GM18870 (cell line): ENCODE data around the gene PPIC.
A peak's percentile ranks its signal among the peaks of the same experiment; 100 is the strongest.
"Not testable (repeated sequence)": the region's sequence is repeated elsewhere in the genome, so short reads cannot be mapped to it uniquely, and the experiment has no call there.

Experiments
- ATAC-seq: cut with Tn5 transposase; IDR thresholded peaks from one replicate; pipeline ENCODE4 v1.9.1; 2021; ENCODE audit warnings: moderate library complexity; ENCODE audit not compliant: unreplicated experiment

PPIC gene

DNA sequence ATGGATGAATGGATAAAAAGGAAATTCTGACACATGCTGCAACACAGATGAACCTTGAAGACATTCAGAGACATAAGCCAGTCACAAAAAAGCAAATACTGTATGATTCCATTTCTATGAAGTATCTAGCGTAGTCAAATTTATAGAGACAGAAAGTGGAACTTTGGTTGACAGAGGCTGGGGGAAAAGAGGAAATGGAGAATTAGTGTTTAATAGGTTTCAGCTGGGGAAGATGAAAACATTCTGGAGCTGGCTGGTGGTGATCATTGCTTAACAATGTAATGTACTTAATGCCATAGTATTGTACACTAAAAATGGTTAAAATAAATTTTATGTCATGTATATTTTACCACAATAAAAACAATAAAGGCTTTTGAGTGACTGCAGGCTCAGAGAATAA, 24.2 kb downstream of the PPIC start:
- no peak for ATAC-seq

DNA sequence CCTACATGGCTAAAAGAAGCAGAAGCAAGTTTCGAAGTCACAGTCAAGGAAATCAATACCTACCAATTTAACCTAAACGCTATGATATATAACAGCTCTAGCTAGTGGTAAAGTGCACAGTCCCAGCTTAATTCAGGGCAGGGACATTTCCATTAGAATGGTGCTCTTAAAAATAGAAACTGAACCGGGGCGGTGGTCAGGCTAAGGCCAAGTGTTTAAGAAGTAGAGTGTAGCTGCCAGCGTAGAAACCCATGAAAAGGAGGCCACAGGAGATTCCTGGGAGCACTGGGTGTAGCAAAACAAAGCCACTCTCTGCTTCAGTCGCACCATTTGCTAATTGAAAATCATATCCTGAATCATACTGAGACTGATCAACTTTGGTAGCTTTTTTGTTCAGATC, 28.8 kb downstream of the PPIC start:
- no peak for ATAC-seq

- ATAC-seq = no peak
Observed at GRCh38 chr5:123007182-123007581, 29.3 kb downstream of the PPIC start.

GRCh38 chr5:123001808-123002207, 34.7 kb downstream of the PPIC start:
- no peak for ATAC-seq

DNA sequence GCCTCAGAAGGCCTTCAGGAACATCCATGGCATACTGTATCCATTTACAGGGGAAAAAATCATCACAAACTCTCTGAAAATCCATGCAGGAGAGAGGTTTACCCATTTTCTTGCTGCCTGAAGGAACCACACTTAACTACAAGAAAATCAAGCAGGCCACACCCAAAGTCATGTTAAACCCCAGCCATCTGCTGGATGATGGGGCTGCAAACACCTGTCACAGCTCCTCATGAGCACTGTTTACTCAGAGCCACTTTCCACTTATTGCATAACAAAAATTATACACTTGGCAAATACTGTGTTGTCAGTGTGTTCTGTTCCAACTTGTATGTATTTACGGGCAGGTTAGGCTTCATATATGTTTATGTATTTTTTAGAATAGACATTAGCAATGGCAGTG, 35.8 kb downstream of the PPIC start:
- no peak for ATAC-seq

- ATAC-seq = peak; percentile 88
Observed at GRCh38 chr5:122999947-123000563, 36.5 kb downstream of the PPIC start.

DNA sequence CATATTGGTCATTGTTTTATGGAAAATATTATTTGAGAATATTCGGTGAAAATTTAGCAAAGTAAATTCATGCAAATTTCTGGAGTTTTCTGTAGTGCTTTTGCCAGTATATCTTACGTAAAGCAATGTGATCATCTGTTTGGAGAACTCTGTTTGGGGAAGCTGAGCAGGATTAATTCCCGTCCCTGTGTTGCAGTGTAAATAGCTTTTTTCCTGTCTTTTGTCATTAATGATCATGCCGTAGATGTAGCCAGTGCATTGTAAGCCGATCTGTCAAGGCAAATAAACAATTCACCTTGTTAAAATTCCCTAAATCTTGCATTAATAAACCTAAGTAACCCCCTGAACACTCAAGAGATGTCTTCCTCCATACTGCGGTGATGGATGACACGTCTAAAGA, 39.2 kb downstream of the PPIC start:
- ATAC-seq = no peak

DNA sequence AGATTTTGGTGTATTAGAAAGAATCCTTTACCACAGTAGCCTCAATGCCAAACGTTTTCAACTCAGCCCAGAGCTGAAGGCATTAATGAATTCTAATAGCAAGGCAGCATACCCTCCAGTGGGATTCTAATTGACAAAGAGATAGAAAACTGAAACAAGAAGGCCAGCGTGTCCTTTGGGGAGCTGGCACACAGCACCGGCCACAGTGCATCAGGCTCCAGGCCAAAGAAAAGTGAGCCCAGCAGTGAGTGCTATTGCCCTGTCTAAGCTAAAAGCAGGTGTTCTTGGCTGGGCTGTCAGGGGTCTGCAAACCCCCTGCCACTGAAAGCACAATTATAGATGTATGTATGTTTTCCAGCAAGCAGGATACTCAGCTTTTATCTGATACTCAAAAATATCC, 40.4 kb downstream of the PPIC start:
- no peak for ATAC-seq

GRCh38 chr5:122985954-122986721, 50.4 kb downstream of the PPIC start:
- peak; percentile 92 for ATAC-seq

DNA sequence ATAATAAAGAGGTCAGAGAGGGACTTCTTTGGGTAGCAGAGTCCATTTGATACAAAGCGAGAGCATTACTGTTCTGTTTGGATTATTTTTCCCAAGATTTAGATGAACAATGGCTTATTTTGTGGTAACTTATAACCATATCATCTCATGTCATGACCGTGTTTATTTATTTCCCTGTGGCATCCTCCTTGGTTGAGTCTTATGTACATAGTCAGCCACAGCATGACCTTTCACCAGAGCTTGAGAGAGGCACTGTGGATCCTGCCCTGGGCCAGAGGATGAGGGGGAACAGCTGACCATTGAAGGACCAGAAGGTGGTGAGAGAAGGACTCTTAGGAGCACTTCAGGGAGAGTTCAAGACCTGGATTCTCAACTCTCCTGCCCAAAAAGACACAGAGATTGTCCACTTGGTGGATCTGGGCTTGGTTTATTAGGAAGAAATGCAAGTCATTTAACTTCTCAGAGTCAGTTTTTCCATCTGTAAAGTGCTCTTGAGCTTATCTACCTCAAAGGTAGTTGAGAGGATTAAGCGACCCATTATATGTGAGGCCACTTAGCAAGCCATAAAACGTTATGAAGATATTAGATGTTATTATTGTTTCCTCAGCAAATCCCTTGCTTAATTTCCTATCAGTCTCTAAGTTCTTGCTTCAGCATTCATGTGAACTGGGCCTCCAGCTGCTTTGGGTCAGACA, 51.4 kb downstream of the PPIC start:
- no peak for ATAC-seq

- peak; percentile 51 for ATAC-seq
Observed at GRCh38 chr5:122984425-122984824, 52.1 kb downstream of the PPIC start.

DNA sequence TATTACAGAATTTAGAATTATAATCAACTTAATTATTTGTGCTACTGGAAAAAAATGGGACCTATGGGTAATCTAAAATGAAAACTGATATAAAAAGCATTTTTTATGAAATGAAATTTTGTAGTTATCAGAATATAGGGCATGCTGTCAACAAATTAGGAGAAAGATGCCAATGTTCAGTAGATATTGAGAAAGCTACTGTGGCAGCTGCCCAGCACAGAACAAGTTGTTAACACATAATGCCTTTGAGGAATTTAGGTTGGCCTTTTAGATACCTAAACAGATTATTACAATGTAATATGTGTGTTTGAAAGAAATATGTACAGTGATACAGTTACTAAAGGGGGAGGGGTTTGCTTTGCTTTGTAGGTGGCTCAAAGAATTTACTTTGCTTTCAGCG, 54.1 kb downstream of the PPIC start:
- ATAC-seq = no peak

- ATAC-seq = no peak
Observed at GRCh38 chr5:122981846-122982245, 54.7 kb downstream of the PPIC start.

DNA sequence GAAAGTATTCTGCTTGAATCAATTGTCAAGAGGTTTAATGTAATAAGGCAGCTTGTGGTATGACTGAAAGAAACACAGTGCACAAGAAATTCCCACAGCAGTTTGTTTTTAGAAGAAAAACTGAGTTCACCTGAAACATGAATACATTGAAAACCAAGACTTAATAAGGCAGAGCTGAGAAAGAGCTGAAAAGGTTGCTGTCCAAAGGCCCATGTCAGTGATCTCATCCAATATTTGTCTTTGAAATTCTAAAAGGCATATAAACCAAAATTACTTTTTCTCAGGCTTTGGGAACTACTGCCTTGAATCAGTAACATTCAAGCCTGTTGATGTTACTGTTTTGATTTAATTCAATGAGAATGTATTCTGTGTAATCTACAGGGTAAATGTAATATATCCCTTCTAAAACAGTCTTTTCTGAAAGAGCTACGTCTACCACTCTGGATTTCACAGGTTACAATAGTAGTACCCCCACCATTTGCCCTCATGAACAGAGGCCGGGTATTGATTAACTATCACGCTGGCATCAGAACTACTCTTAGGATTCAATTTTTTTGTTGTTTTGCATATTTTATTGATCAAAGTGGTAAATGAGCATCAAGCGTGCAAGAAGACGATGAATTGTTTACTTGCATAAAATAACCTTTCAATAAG, 57.8 kb downstream of the PPIC start:
- ATAC-seq = no peak

DNA sequence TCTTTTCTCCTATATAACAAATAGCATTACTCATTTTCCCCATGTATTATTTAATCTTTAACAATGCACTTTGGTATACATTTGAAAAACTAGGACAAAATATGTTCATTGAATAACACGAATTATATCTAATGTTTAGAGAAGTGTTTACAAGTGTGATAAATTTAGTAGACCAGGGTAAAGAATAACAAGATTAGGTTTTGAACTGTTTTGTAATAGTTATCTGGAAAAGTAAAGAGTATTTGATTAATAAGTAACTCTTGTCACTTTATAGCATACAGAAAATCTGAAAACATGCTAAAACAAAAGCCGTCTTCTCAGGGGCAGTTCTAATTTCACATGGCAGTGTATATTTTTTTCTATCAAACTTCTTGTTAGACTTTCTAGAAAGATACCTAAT, 58.5 kb downstream of the PPIC start:
- ATAC-seq = no peak

DNA sequence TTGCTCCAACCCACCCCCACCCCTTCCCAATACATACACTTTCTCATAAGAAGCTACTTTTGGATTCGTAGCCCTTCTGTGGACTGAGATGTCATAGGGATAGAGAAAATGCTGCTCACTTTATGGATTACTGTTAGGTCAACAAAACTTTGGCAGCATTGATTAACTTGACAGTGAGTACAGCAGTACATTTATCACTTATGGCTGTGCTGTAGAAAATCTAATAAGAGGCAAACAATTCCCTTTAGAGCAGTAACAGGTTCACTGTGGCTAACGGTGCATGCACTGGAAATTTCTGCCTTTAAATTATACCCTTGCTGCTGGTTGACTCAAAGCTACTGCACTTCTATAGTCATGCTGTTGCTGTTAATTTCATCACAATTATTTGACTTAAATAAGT, 59.2 kb downstream of the PPIC start:
- no peak for ATAC-seq

DNA sequence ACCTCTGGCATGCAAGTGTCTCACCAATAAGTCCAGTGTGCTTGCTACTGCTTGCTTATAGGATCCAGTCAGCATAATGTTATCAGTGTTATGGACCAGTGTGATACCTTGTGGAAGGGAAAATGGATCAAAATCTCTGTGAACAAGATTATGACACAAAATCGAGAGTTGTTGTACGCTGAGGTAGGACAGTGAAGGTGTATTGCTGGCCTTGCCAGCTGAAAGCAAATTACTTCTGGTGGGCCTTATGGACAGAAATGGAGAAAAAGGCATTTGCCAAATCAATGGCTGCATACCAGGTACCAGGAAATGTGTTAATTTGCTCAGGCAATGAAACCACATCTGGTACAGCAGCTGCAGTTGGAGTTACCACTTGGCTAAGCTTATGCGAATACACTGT, 62.3 kb downstream of the PPIC start:
- ATAC-seq = not testable (repeated sequence)

DNA sequence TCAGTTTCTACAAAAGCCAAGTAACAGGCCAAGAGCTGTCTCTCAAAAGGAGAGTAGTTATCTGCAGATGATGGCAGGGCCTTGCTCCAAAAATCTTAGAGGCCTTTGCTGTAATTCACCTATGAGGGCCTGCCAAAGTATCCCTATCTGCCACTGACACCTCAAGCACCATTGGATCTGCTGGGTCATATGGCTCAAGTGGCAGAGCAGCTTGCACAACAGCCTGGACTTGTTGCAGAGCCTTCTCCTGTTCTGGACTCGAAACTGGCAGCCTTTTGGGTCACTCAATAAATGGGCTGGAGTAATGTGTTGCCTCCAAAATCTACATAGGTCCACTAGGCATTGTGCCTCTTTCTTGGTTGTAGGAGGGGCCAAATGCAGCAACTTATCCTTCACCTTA, 62.8 kb downstream of the PPIC start:
- not testable (repeated sequence) for ATAC-seq
